GM21717 (cell line): ENCODE measurements around the gene MAOB.

Source experiments
- ATAC-seq: cut with Tn5 transposase; IDR thresholded peaks from one replicate; pipeline ENCODE4 v1.9.1; 2021; ENCODE audit warnings: mild to moderate bottlenecking, moderate library complexity; ENCODE audit not compliant: unreplicated experiment

Gene MAOB

GRCh38 chrX:43718081-43718480 lies 164.2 kb downstream of the MAOB start:
- no peak for ATAC-seq

GRCh38 chrX:43717161-43717560 lies 165.1 kb downstream of the MAOB start:
- no peak for ATAC-seq

DNA sequence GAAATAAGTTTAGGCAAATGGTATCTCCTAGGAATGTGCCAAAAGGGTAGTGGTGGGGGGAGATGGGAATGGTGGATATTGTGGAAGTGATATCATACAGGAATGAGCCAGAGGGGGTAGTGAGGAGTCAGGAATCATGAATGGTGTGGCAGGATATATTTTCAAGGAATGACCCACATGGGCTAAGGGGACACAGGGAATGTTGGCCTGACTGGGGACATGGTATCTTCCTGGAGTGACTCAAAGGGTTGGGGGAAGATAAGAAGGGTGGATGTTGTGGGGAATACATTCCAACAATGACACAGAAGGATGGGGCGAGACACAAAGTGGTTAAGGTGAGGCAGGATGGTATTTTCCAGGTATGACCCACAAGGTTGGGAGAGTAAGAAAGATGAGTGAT lies 165.6 kb downstream of the MAOB start:
- no peak for ATAC-seq
